Colonic mucosa (tissue), 4 donors: ENCODE results near the gene CADM1. TPM values are rescaled to one million over a fixed set of nuclear protein-coding genes. Genes with fewer than 3 reads are reported as not detected.

Source experiments
- DNase-seq: peaks from one replicate; pipeline ENCODE4 v3.0.0-alpha.2; 2020
- H3K27ac ChIP-seq: fragments of 200-600 bp; one replicate; pipeline ENCODE4 v1.8.0; 2021
- H3K27me3 ChIP-seq: fragments of 200-600 bp; one replicate; pipeline ENCODE4 v1.8.0; 2021
- H3K36me3 ChIP-seq: fragments of 200-600 bp; one replicate; pipeline ENCODE4 v1.8.0; 2021
- H3K4me1 ChIP-seq: fragments of 200-600 bp; one replicate; pipeline ENCODE4 v1.8.0; 2021; ENCODE audit warnings: mild to moderate bottlenecking
- H3K4me3 ChIP-seq: fragments of 200-600 bp; one replicate; pipeline ENCODE4 v1.8.0; 2021
- H3K9ac ChIP-seq, 2 donors: one replicate each; pipeline ENCODE4 v1.7.0; 2013; ENCODE audit warnings: control low read depth in 2 of 2, low read depth in 2 of 2, low read length in 2 of 2
- H3K9me3 ChIP-seq: fragments of 200-600 bp; one replicate; pipeline ENCODE4 v1.8.0; 2021
- intact Hi-C: fragments of 100-400 bp; cut with DNase I; formaldehyde crosslinking; loops from one replicate; pipeline ENCODE4 v1.14.1; 2022
- total RNA-seq, 2 donors: library from RNA; stranded (reverse); fragmentation: NEBNext Ultra II Directional in 1 of 2; extraction: Animal tissue kit (Norgen Biotek cat#: 25700) in 1 of 2; gene quantifications; one replicate each; pipeline ENCODE4 v1.2.1, GENCODE V29; 2021
- TF ChIP-seq, protein P1 (sequence below): fragments of 200-600 bp; IDR thresholded peaks from one replicate; pipeline ENCODE4 v1.8.0; 2022; ENCODE audit warnings: antibody characterized with exemption, mild to moderate bottlenecking
- donor health status: healthy.
- donor health status: DM: no; HTN: no; CAD: no.
- donor health status: DM: no; HTN: no; CAD: no.

CADM1 gene
- total RNA-seq, 2 donors from 2014 or later, result 5.2 to 6.4 TPM

DNA sequence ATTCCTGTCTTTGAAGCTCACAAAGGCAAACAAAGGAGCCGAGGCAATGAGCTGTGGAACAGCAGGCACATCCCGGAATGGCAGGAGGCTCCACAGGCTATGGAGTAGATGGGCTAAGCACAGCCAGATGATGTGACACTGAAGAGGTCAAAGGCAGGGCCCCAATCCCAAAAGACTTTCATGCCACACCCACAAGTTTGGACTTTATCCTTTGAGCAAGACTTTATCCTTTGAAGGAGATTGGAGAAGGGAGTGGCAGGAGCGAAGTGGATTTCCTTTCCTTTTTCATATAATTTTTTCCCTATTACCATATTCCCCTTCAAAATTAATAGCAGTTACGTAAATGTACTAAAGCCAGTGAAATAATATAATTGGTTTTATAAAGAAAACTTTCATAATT is 379.4 kb downstream of the CADM1 start:
- no peak overlapping the region for H3K4me3 ChIP-seq
- no peaks in the 10 kb centered on the region for H3K27me3 ChIP-seq
- no peak overlapping the region for H3K9ac ChIP-seq
- DNase-seq, result no peak
- no peaks in the 10 kb centered on the region for H3K36me3 ChIP-seq
- H3K4me1 ChIP-seq, result no peaks in the 10 kb centered on the region
- H3K9me3 ChIP-seq, result no peaks in the 10 kb centered on the region
- no peak overlapping the region for H3K27ac ChIP-seq
- intact Hi-C loops, result no loop called here
- TF ChIP-seq, protein P1, sequence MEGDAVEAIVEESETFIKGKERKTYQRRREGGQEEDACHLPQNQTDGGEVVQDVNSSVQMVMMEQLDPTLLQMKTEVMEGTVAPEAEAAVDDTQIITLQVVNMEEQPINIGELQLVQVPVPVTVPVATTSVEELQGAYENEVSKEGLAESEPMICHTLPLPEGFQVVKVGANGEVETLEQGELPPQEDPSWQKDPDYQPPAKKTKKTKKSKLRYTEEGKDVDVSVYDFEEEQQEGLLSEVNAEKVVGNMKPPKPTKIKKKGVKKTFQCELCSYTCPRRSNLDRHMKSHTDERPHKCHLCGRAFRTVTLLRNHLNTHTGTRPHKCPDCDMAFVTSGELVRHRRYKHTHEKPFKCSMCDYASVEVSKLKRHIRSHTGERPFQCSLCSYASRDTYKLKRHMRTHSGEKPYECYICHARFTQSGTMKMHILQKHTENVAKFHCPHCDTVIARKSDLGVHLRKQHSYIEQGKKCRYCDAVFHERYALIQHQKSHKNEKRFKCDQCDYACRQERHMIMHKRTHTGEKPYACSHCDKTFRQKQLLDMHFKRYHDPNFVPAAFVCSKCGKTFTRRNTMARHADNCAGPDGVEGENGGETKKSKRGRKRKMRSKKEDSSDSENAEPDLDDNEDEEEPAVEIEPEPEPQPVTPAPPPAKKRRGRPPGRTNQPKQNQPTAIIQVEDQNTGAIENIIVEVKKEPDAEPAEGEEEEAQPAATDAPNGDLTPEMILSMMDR, result no peak

DNA sequence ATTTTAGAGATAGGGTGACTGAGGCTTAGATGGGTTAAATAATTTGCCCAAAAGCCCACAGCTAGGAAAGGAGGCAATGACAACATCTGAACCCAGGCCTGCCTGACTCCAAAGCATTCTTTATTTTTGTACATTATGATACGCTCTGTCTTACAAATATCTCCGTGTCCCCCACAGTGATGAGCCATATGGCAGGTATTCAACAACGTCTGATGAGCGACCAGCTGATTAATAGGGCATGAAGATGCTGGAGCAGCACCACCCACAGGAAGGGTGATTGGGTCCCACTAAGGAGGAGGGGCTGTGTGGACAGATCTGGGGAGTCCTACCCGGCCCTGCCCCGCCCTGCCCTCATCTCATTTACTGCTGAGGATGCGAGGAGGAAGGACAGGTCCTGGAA is 380.6 kb downstream of the CADM1 start:
- Histone ChIP-seq H3K9me3 (no peaks in the 10 kb centered on the region), H3K9ac (no peak overlapping the region), H3K27ac (no peak overlapping the region), H3K36me3 (no peaks in the 10 kb centered on the region), H3K4me1 (no peaks in the 10 kb centered on the region), H3K27me3 (no peaks in the 10 kb centered on the region), H3K4me3 (no peak overlapping the region)
- DNase-seq, result no peak
- intact Hi-C loops, result no loop called here
- TF ChIP-seq, protein P1, result no peak

DNA sequence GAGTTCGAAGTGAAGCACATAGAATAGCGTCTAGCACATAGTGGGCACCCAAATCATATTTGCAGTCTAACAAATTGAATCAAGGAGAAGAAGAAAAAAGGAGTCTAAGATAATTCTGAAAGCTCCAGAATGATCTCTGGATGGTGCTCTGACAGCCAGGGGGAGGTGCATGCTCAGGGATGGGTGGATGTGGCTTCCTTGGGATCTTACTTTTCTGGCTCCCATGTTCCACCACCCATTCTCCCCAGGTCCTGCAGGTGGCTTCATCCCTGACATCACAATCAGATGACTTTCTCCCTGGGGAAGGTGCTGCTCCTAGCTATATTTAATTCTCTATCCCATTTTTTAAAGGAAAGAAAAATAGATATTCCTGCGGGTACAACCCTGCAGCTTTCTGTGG is 381.9 kb downstream of the CADM1 start:
- H3K4me1 ChIP-seq, result no peaks in the 10 kb centered on the region
- H3K27ac ChIP-seq, result no peak overlapping the region
- H3K4me3 ChIP-seq, result no peak overlapping the region
- no peaks in the 10 kb centered on the region for H3K27me3 ChIP-seq
- H3K36me3 ChIP-seq, result no peaks in the 10 kb centered on the region
- DNase-seq, result no peak
- intact Hi-C loops, result no loop called here
- no peaks in the 10 kb centered on the region for H3K9me3 ChIP-seq
- TF ChIP-seq, protein P1, result no peak
- no peak overlapping the region for H3K9ac ChIP-seq
